Hair follicular keratinocyte (primary cell): ENCODE results near the gene CNN3. TPM values are rescaled to one million over a fixed set of nuclear protein-coding genes. Genes with fewer than 3 reads are reported as not detected.

Source experiments
- total RNA-seq: library from RNA; depleted of rRNA; stranded (reverse); fragments of >200 nt; gene quantifications from 2 replicates; pipeline ENCODE4 v1.2.3, GENCODE V29; 2015

Gene CNN3
- total RNA-seq = 82.4 and 92.7 TPM in 2 replicates

DNA sequence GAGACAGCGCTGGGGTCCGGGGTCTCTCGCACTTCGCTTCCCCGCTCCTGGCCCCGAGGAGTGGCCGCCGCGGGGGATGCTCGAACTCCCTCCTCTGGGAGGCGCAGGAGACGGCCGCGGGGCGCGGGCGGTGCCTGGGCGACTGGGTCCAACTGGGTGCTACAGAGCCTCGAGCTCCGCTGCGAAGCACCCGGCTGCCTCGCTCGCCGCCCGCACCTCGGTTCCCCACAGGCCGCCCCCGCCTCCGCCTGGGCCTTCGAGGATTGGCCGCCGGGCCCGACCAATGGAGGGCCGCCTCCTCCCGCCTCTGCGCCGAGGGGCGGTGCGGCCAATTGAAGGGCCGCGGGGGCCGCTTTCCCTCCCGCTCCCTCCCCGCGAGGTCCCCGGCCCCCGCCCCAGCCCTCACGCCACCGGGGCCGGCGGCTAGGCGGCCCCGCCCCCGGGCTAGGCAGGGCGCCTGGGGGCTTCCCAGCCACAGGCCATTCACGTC lies at the start of gene CNN3:
TSS of gene CNN3 (minus strand) at position 196 of the 490 bp plus-strand sequence. CDS start 216 bp downstream, outside the sequence.

Other genes starting within 250 kb of the CNN3 start
- gene SLC44A3, start 106.8 kb downstream of the CNN3 start, total RNA-seq = 1.5 and 2.5 TPM in 2 replicates
- 0.95 and 1.3 TPM in 2 replicates for gene ALG14, start 145.8 kb upstream of the CNN3 start, total RNA-seq
- gene TLCD4, start 190.2 kb upstream of the CNN3 start, total RNA-seq = 0.08 TPM in 1 of 2 replicates, not detected in the other